Neural progenitor cell (in vitro differentiated cells): ENCODE data around the gene SCMH1. TPM values are rescaled to one million over a fixed set of nuclear protein-coding genes. Genes with fewer than 3 reads are reported as not detected.

Source experiments
- DNase-seq: peaks from one replicate; pipeline ENCODE4 v3.0.0-alpha.2; 2016; ENCODE audit warnings: low spot score
- H2AFZ ChIP-seq: fragments of 200-600 bp; sonication (generic); replicated peaks from 2 replicates; pipeline ENCODE4 v1.6.1; 2016; ENCODE audit warnings: antibody characterized with exemption
- H3F3A ChIP-seq: fragments of 200-600 bp; sonication (generic); 2 replicates; pipeline ENCODE4 v1.6.1; 2016; ENCODE audit warnings: antibody characterized with exemption, low read depth
- H3K27ac ChIP-seq: fragments of 200-600 bp; sonication (generic); 2 replicates; pipeline ENCODE4 v1.5.1; 2016; ENCODE audit warnings: mild to moderate bottlenecking
- H3K27me3 ChIP-seq: fragments of 200-600 bp; sonication (generic); 2 replicates; pipeline ENCODE4 v1.6.1; 2016; ENCODE audit warnings: mild to moderate bottlenecking, moderate library complexity
- H3K36me3 ChIP-seq: fragments of 200-600 bp; sonication (generic); 2 replicates; pipeline ENCODE4 v1.5.1; 2016
- H3K4me1 ChIP-seq: fragments of 200-600 bp; sonication (generic); 2 replicates; pipeline ENCODE4 v1.6.1; 2016; ENCODE audit warnings: mixed run types
- H3K4me2 ChIP-seq: fragments of 200-600 bp; sonication (generic); 2 replicates; pipeline ENCODE4 v1.6.1; 2016
- H3K4me3 ChIP-seq: fragments of 200-600 bp; sonication (generic); 2 replicates; pipeline ENCODE4 v1.5.1; 2016
- H3K79me2 ChIP-seq: fragments of 200-600 bp; sonication (generic); 2 replicates; pipeline ENCODE4 v1.6.1; 2016; ENCODE audit warnings: low read depth
- H3K9ac ChIP-seq: fragments of 200-600 bp; sonication (generic); 2 replicates; pipeline ENCODE4 v1.6.1; 2016
- H3K9me3 ChIP-seq: fragments of 200-600 bp; sonication (generic); 2 replicates; pipeline ENCODE4 v1.5.1; 2016; ENCODE audit warnings: low read depth
- H4K20me1 ChIP-seq: fragments of 200-600 bp; sonication (generic); 2 replicates; pipeline ENCODE4 v1.6.1; 2016; ENCODE audit warnings: low read depth
- H3K27ac Mint-ChIP-seq: 3 replicates; pipeline ENCODE4 v1.8.0; 2021; ENCODE audit warnings: mixed read lengths
- H3K27me3 Mint-ChIP-seq: 2 replicates; pipeline ENCODE4 v1.8.0; 2022; ENCODE audit warnings: low read depth, mild to moderate bottlenecking, inconsistent platforms, moderate library complexity, mixed read lengths; ENCODE audit not compliant: insufficient read depth
- H3K36me3 Mint-ChIP-seq: 3 replicates; pipeline ENCODE4 v1.8.0; 2021; ENCODE audit warnings: mixed read lengths
- H3K4me1 Mint-ChIP-seq: 3 replicates; pipeline ENCODE4 v1.8.0; 2021; ENCODE audit warnings: mixed read lengths
- H3K4me3 Mint-ChIP-seq: 3 replicates; pipeline ENCODE4 v1.8.0; 2021; ENCODE audit warnings: mild to moderate bottlenecking, moderate library complexity, mixed read lengths
- H3K9me3 Mint-ChIP-seq: 3 replicates; pipeline ENCODE4 v1.8.0; 2020; ENCODE audit warnings: mixed read lengths
- CTCF ChIP-seq: fragments of 200-600 bp; sonication (generic); IDR thresholded peaks from 2 replicates; pipeline ENCODE4 v1.5.1; 2017; ENCODE audit warnings: antibody characterized with exemption, mild to moderate bottlenecking
- EZH2 ChIP-seq: fragments of 200-600 bp; sonication (generic); IDR thresholded peaks from 2 replicates; pipeline ENCODE4 v1.6.1; 2017; ENCODE audit warnings: antibody characterized with exemption, mild to moderate bottlenecking, moderate library complexity
- EZH2phosphoT487 ChIP-seq: fragments of 200-600 bp; sonication (generic); IDR thresholded peaks from 2 replicates; pipeline ENCODE4 v1.6.1; 2017; ENCODE audit warnings: antibody characterized with exemption
- total RNA-seq: library from RNA; depleted of rRNA; stranded (reverse); fragments of >200 nt; gene quantifications from 2 replicates; pipeline ENCODE4 v1.2.3, GENCODE V29; 2015; ENCODE audit warnings: low replicate concordance

SCMH1 gene
- total RNA-seq, 1 donor from 2014 or later: 16.1 TPM

GRCh38 chr1:41173651-41174050 lies 68.5 kb downstream of the SCMH1 start:
- DNase-seq: no peak
- peaks cover 48% of the 10 kb centered on the region for H3K9me3 Mint-ChIP-seq
- H3K4me1 ChIP-seq: no peaks in the 10 kb centered on the region
- H4K20me1 ChIP-seq: no peaks in the 10 kb centered on the region
- H3K27me3 ChIP-seq: no peaks in the 10 kb centered on the region
- H2AFZ ChIP-seq: no peak overlapping the region
- H3K27ac ChIP-seq: no peak overlapping the region
- peaks cover 4% of the 10 kb centered on the region for H3K9me3 ChIP-seq
- H3K4me2 ChIP-seq: no peak overlapping the region
- H3K79me2 ChIP-seq: no peaks in the 10 kb centered on the region
- H3K4me3 ChIP-seq: no peak overlapping the region
- H3K36me3 Mint-ChIP-seq: peaks cover 44% of the 10 kb centered on the region
- no peaks in the 10 kb centered on the region for H3F3A ChIP-seq
- no peak overlapping the region for H3K9ac ChIP-seq
- no peak overlapping the region for H3K4me3 Mint-ChIP-seq
- no peak overlapping the region for H3K27ac Mint-ChIP-seq
- no peaks in the 10 kb centered on the region for H3K36me3 ChIP-seq
- H3K4me1 Mint-ChIP-seq: no peaks in the 10 kb centered on the region
- H3K27me3 Mint-ChIP-seq: no peaks in the 10 kb centered on the region
- TF ChIP-seq EZH2 (no peak), EZH2phosphoT487 (no peak)

GRCh38 chr1:41171266-41171874 lies 70.7 kb downstream of the SCMH1 start:
- TF ChIP-seq EZH2phosphoT487 (no peak), CTCF (no peak), EZH2 (no peak)
- H3K36me3 Mint-ChIP-seq: peaks cover 52% of the 10 kb centered on the region
- H3K27me3 ChIP-seq: no peaks in the 10 kb centered on the region
- no peaks in the 10 kb centered on the region for H3K4me1 ChIP-seq
- H3K4me3 ChIP-seq: no peak overlapping the region
- no peaks in the 10 kb centered on the region for H3K27me3 Mint-ChIP-seq
- no peak overlapping the region for H2AFZ ChIP-seq
- H3K4me1 Mint-ChIP-seq: no peaks in the 10 kb centered on the region
- no peaks in the 10 kb centered on the region for H3K79me2 ChIP-seq
- H3K9me3 Mint-ChIP-seq: peaks cover 60% of the 10 kb centered on the region
- H3K9me3 ChIP-seq: peaks cover 15% of the 10 kb centered on the region
- no peak for DNase-seq
- H3F3A ChIP-seq: no peaks in the 10 kb centered on the region
- no peak overlapping the region for H3K27ac ChIP-seq
- no peak overlapping the region for H3K27ac Mint-ChIP-seq
- H3K4me3 Mint-ChIP-seq: no peak overlapping the region
- no peak overlapping the region for H3K9ac ChIP-seq
- H3K4me2 ChIP-seq: no peak overlapping the region
- no peaks in the 10 kb centered on the region for H4K20me1 ChIP-seq
- no peaks in the 10 kb centered on the region for H3K36me3 ChIP-seq

- Histone ChIP-seq H3K79me2 (no peaks in the 10 kb centered on the region), H2AFZ (no peak overlapping the region), H3K4me3 (no peak overlapping the region), H3K36me3 (no peaks in the 10 kb centered on the region), H3K4me2 (no peak overlapping the region), H3K27ac (no peak overlapping the region), H3K9ac (no peak overlapping the region), H4K20me1 (no peaks in the 10 kb centered on the region), H3K27me3 (no peaks in the 10 kb centered on the region), H3K9me3 (peaks cover 11% of the 10 kb centered on the region), H3F3A (no peaks in the 10 kb centered on the region), H3K4me1 (no peaks in the 10 kb centered on the region)
- H3K27ac Mint-ChIP-seq: no peak overlapping the region
- DNase-seq: no peak
- no peaks in the 10 kb centered on the region for H3K27me3 Mint-ChIP-seq
- TF ChIP-seq CTCF (no peak), EZH2phosphoT487 (no peak), EZH2 (no peak)
- H3K9me3 Mint-ChIP-seq: peaks cover 47% of the 10 kb centered on the region
- peaks cover 39% of the 10 kb centered on the region for H3K36me3 Mint-ChIP-seq
- H3K4me1 Mint-ChIP-seq: no peaks in the 10 kb centered on the region
- H3K4me3 Mint-ChIP-seq: no peak overlapping the region
Measured at GRCh38 chr1:41169799-41170180, 72.3 kb downstream of the SCMH1 start.

- Histone ChIP-seq H3K4me2 (no peak overlapping the region), H3K4me3 (no peak overlapping the region), H3K27ac (no peak overlapping the region), H3K27me3 (no peaks in the 10 kb centered on the region), H2AFZ (no peak overlapping the region), H3K79me2 (no peaks in the 10 kb centered on the region), H4K20me1 (no peaks in the 10 kb centered on the region), H3K4me1 (no peaks in the 10 kb centered on the region), H3K9me3 (peaks cover 11% of the 10 kb centered on the region), H3K36me3 (no peaks in the 10 kb centered on the region), H3F3A (no peaks in the 10 kb centered on the region), H3K9ac (no peak overlapping the region)
- Mint-ChIP-seq H3K4me1 (no peaks in the 10 kb centered on the region), H3K4me3 (no peak overlapping the region), H3K9me3 (peaks cover 46% of the 10 kb centered on the region), H3K36me3 (peaks cover 36% of the 10 kb centered on the region), H3K27me3 (no peaks in the 10 kb centered on the region), H3K27ac (no peak overlapping the region)
- TF ChIP-seq CTCF: no peak
- TF ChIP-seq EZH2phosphoT487: no peak
- TF ChIP-seq EZH2: no peak
- DNase-seq: no peak
Measured at GRCh38 chr1:41169066-41169798, 72.9 kb downstream of the SCMH1 start.
